Stimulated activated CD8-positive, alpha-beta memory T cell treated with anti-CD3 and anti-CD28 coated beads, Interleukin-15, amount 100 ng/mL, for 1 hour (primary cell): ENCODE results near the gene ULK2.
"Not testable (repeated sequence)": the region's sequence is repeated elsewhere in the genome, so short reads cannot be mapped to it uniquely, and the experiment has no call there.

Experiments
- DNase-seq: peaks from one replicate; pipeline ENCODE4 v3.0.0-alpha.2; 2020; ENCODE audit warnings: low read depth

ULK2 gene

GRCh38 chr17:19865021-19865420 lies 2.7 kb downstream of the ULK2 start:
- no peak for DNase-seq

- DNase-seq = not testable (repeated sequence)
Measured at GRCh38 chr17:19860647-19861177, 7.0 kb downstream of the ULK2 start.

- no peak for DNase-seq
Measured at GRCh38 chr17:19857640-19858039, 10.1 kb downstream of the ULK2 start.

- DNase-seq = no peak
Measured at GRCh38 chr17:19833914-19834313, 33.8 kb downstream of the ULK2 start.

- DNase-seq = no peak
Measured at GRCh38 chr17:19830061-19830460, 37.7 kb downstream of the ULK2 start.

GRCh38 chr17:19812407-19812806 lies 55.3 kb downstream of the ULK2 start:
- no peak for DNase-seq

- no peak for DNase-seq
Measured at GRCh38 chr17:19805006-19805405, 62.7 kb downstream of the ULK2 start.

GRCh38 chr17:19800571-19800970 lies 67.2 kb downstream of the ULK2 start:
- no peak for DNase-seq

GRCh38 chr17:19799796-19800195 lies 67.9 kb downstream of the ULK2 start:
- DNase-seq = no peak

- DNase-seq = no peak
Measured at GRCh38 chr17:19796457-19796856, 71.3 kb downstream of the ULK2 start.

- no peak for DNase-seq
Measured at GRCh38 chr17:19791918-19792550, 75.7 kb downstream of the ULK2 start.

- DNase-seq = no peak
Measured at GRCh38 chr17:19787733-19788357, 79.9 kb downstream of the ULK2 start.

GRCh38 chr17:19785854-19786253 lies 81.9 kb downstream of the ULK2 start:
- DNase-seq = no peak

GRCh38 chr17:19781488-19782458 lies 86.0 kb downstream of the ULK2 start:
- DNase-seq = no peak

GRCh38 chr17:19780846-19781245 lies 86.9 kb downstream of the ULK2 start:
- no peak for DNase-seq

- DNase-seq = no peak
Measured at GRCh38 chr17:19773534-19773933, 94.2 kb downstream of the ULK2 start.

- no peak for DNase-seq
Measured at GRCh38 chr17:19771971-19772630, 95.6 kb downstream of the ULK2 start.

GRCh38 chr17:19770985-19771735 lies 96.6 kb downstream of the ULK2 start:
- DNase-seq = no peak

- no peak for DNase-seq
Measured at GRCh38 chr17:19769946-19770652, 97.6 kb downstream of the ULK2 start.

GRCh38 chr17:19768046-19768782 lies 99.5 kb downstream of the ULK2 start:
- DNase-seq = no peak
